Activated CD4-positive, alpha-beta T cell treated with anti-CD3 and anti-CD28 coated beads for 36 hours (primary cell): ENCODE results near the gene LST1. TPM values are rescaled to one million over a fixed set of nuclear protein-coding genes. Genes with fewer than 3 reads are reported as not detected.
"Not testable (repeated sequence)": the region's sequence is repeated elsewhere in the genome, so short reads cannot be mapped to it uniquely, and the experiment has no call there.

Experiments
- ATAC-seq: fragments of 200-7000 bp; cut with Tn5 transposase; one replicate; pipeline ENCODE4 v1.10.0; 2021; ENCODE audit warnings: mild to moderate bottlenecking, moderate library complexity
- CTCF ChIA-PET: fragments of 350-600 bp; sonication (Branson Sonifier 250); formaldehyde crosslinking; loops from one replicate; lab custom pipeline; 2021; ENCODE audit warnings: antibody characterized with exemption; lab: Charles Lee
- POLR2A ChIA-PET: fragments of 350-600 bp; sonication (Branson Sonifier 250); formaldehyde crosslinking; loops from one replicate; lab custom pipeline; 2021; ENCODE audit warnings: antibody characterized with exemption, inconsistent platforms; lab: Charles Lee
- DNase-seq: peaks from one replicate; pipeline ENCODE4 v3.0.0-alpha.2; 2020
- H3K27ac Mint-ChIP-seq: one replicate; pipeline ENCODE4 v1.8.0; 2021; ENCODE audit warnings: mixed read lengths
- H3K27me3 Mint-ChIP-seq: one replicate; pipeline ENCODE4 v1.8.0; 2021; ENCODE audit warnings: mixed read lengths
- H3K36me3 Mint-ChIP-seq: one replicate; pipeline ENCODE4 v1.8.0; 2021; ENCODE audit warnings: low read depth, mixed read lengths
- H3K4me1 Mint-ChIP-seq: one replicate; pipeline ENCODE4 v1.8.0; 2021; ENCODE audit warnings: mixed read lengths
- H3K4me3 Mint-ChIP-seq: one replicate; pipeline ENCODE4 v1.8.0; 2021; ENCODE audit warnings: mild to moderate bottlenecking, moderate library complexity, mixed read lengths
- H3K9me3 Mint-ChIP-seq: one replicate; pipeline ENCODE4 v1.8.0; 2021; ENCODE audit warnings: low read depth, mixed read lengths
- intact Hi-C, 2 experiments: fragments of 100-400 bp; cut with DNase I in 1 of 2; cut with micrococcal nuclease in 1 of 2; formaldehyde crosslinking; loops; one replicate each; pipeline versions ENCODE4 v1.14.2 to v1.15.1; 2022 to 2024; cut with DNase I, micrococcal nuclease
- total RNA-seq, 2 experiments: library from RNA; stranded (reverse); gene quantifications; one replicate each; pipeline ENCODE4 v1.2.3, GENCODE V29; 2021

The LST1 gene
- total RNA-seq, 2 experiments from 2014 or later, result 9.1 to 11.1 TPM

DNA sequence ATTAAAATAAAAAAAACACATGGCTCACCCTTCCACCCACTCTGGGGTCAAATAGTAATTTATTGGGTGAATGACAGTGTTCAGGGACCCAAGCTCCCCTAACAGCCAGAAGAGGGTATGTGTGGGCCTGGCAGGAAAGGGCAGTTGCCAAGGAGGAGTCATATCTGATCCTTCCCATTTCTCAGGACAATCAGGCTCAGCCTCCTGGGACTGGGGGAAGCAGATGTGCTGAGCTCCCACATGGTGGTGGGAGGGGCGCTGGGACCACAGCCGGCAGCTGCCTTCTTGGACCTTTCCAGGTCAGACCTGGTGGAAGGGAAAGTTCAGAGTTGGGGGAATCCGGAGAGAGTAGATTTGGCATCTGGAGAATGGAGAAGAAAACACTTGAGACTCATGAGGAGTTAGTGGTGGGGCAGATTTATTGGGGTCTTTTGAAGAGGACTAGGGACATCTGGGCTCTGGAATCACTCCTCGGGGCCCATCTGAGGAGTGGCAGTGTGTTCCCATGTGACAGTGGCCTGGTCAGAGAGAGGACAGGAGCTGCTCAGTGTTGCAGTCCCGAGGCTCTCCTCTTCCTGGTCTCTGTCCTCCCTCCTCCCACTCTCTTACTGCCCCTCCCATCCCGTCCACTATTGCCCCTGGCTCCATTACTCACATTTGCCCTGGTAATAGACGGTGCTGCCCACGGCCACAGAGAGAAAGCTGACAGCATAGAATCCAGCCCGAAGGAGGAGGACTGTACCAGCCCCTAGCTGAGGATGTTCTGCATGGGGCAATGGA, 3.0 kb downstream of the LST1 start:
- ChIA-PET POLR2A (interaction anchor here (0.6 to 1.9 kb wide), 3 partner anchors 14 to 47 kb away, joined by 3 to 7 read pairs (median 3); partner anchors contain the start of genes DDX39B and TNF), CTCF (interaction anchor here (0.8 to 28.5 kb wide), 5 partner anchors 1 to 45 kb away, joined by 3 to 873 read pairs (median 278); partner anchors contain the start of genes ATP6V1G2, LST1, LTA and LTB)
- H3K4me3 Mint-ChIP-seq, result no peak overlapping the region
- H3K27me3 Mint-ChIP-seq, result no peaks in the 10 kb centered on the region
- ATAC-seq (no peak), DNase-seq (no peak)
- H3K9me3 Mint-ChIP-seq, result no peaks in the 10 kb centered on the region
- H3K36me3 Mint-ChIP-seq, result no peaks in the 10 kb centered on the region
- intact Hi-C loops, result no loop called here
- H3K27ac Mint-ChIP-seq, result peak overlapping the region; percentile 15
- H3K4me1 Mint-ChIP-seq, result peaks cover 62% of the 10 kb centered on the region

DNA sequence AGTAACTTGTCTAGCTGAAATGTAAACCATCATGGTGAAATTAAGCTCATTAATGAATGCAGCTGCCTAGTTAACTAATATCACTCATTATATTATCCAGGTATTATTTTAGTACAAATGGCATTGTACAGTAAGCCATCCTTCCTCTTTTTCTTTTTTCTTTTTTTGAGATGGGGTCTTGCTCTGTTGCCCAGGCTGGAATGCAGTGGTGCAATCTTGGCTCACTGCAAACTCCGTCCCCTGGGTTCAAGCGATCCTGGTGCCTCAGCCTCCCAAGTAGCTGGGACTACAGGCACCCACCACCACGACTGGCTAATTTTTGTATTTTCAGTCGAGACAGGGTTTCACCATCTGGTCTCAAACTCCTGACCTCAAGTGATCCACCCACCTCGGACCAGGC, 4.6 kb downstream of the LST1 start:
- H3K27ac Mint-ChIP-seq, intact Hi-C loops, H3K4me3 Mint-ChIP-seq, H3K27me3 Mint-ChIP-seq, H3K36me3 Mint-ChIP-seq, H3K9me3 Mint-ChIP-seq, POLR2A ChIA-PET, ATAC-seq, DNase-seq: not testable (repeated sequence)
- H3K4me1 Mint-ChIP-seq, result peaks cover 56% of the 10 kb centered on the region
- CTCF ChIA-PET, result interaction anchor here (21.6 to 28.5 kb wide), 3 partner anchors 0 to 44 kb away, joined by 658 to 873 read pairs (median 873); partner anchors contain the start of genes ATP6V1G2, DDX39B, LST1 and LTA

DNA sequence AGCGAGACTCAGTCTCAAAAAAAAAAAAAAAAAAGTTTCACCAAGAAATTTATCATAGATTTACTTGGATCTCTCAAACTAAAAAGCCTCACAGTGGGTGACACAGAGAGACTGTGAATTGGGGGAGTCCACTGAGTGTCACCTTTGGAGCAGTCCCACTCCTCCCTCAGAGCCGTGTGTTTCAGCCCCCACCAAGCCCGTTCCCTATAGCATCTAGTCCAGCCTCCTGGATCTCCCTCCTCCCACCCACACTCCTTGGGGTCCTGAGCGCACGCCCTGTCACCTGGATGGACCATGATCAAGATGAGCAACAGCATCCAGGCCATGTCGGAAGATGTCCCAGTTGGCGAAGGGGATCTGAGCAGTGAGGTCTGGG, 6.3 kb downstream of the LST1 start:
- DNase-seq (no peak), ATAC-seq (no peak)
- POLR2A ChIA-PET, result interaction anchor here (0.7 to 2.0 kb wide), 5 partner anchors 17 to 51 kb away, joined by 3 to 8 read pairs (median 4); partner anchors contain the start of genes DDX39B, NFKBIL1 and TNF
- intact Hi-C loops, result no loop called here
- no peaks in the 10 kb centered on the region for H3K36me3 Mint-ChIP-seq
- CTCF ChIA-PET, result interaction anchor here (0.7 to 27.6 kb wide), 4 partner anchors 16 to 96 kb away, joined by 3 to 873 read pairs (median 380); partner anchors contain the start of genes ATP6V1G2, DDX39B, LST1 and LTA
- H3K4me3 Mint-ChIP-seq, result peak overlapping the region; percentile 3
- H3K27ac Mint-ChIP-seq, result peak overlapping the region; percentile 81
- H3K4me1 Mint-ChIP-seq, result peaks cover 53% of the 10 kb centered on the region
- H3K27me3 Mint-ChIP-seq, result no peaks in the 10 kb centered on the region
- H3K9me3 Mint-ChIP-seq, result no peaks in the 10 kb centered on the region

DNA sequence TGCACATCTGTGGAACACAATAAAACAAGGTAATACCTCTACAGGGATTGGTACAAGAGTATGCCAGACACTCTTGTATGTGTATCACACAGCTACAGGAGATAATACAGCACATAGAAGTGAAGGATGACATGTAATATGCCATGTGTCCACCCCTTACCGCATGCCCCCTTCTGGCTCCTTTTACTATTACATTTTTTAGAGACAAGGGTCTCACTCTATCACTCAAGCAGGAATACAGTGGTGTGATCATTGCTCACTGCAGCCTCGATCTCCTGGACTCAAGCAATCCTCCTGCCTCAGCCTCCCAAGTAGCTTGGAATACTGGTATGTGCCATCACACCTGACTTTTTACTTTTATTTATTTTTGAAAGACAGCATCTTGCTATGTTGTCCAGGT, 10.9 kb downstream of the LST1 start:
- Mint-ChIP-seq H3K27me3 (no peaks in the 10 kb centered on the region), H3K4me3 (no peak overlapping the region), H3K4me1 (peaks cover 46% of the 10 kb centered on the region), H3K27ac (no peak overlapping the region), H3K9me3 (no peaks in the 10 kb centered on the region), H3K36me3 (no peaks in the 10 kb centered on the region)
- ChIA-PET POLR2A (interaction anchor here (0.9 to 3.8 kb wide), 6 partner anchors 14 to 54 kb away, joined by 3 to 23 read pairs (median 5); partner anchors contain the start of genes LTB, NFKBIL1 and TNF), CTCF (interaction anchor here (0.6 to 27.6 kb wide), 14 partner anchors 10 to 906 kb away, joined by 3 to 873 read pairs (median 6); partner anchors contain the start of genes ATP6V1G2, DDX39B, LST1 and LTA)
- DNase-seq (peak; percentile 61), ATAC-seq (peak; percentile 78)
- intact Hi-C loops, result no loop called here

DNA sequence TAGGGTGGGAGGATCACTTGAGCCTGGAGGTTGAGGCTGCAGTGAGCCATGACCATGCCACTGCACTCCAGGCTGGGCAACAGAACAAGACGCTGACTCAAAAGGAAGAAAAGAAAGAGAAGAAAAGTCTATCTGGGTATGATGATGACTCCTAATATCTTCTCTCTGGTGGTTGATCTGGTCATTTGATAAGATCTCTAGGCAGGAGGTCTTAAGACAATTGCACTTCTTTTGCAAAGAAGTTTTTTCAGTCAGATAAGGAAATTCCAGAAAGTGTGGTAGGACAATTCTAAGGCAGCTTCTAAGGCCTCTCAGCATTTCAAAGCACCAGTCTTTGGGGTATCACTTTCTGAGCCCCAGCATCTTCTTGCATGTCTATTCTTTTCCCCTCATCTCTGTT, 21.2 kb downstream of the LST1 start:
- Mint-ChIP-seq H3K4me1 (no peaks in the 10 kb centered on the region), H3K9me3 (no peaks in the 10 kb centered on the region), H3K27ac (no peak overlapping the region), H3K27me3 (no peaks in the 10 kb centered on the region), H3K36me3 (no peaks in the 10 kb centered on the region), H3K4me3 (no peak overlapping the region)
- ATAC-seq (no peak), DNase-seq (no peak)
- intact Hi-C loops, result no loop called here
- ChIA-PET CTCF (interaction anchor here (1.1 to 21.6 kb wide), 3 partner anchors 9 to 60 kb away, joined by 5 to 658 read pairs (median 8); partner anchors contain the start of genes ATP6V1G2, DDX39B and NFKBIL1), POLR2A (no interaction called here)

DNA sequence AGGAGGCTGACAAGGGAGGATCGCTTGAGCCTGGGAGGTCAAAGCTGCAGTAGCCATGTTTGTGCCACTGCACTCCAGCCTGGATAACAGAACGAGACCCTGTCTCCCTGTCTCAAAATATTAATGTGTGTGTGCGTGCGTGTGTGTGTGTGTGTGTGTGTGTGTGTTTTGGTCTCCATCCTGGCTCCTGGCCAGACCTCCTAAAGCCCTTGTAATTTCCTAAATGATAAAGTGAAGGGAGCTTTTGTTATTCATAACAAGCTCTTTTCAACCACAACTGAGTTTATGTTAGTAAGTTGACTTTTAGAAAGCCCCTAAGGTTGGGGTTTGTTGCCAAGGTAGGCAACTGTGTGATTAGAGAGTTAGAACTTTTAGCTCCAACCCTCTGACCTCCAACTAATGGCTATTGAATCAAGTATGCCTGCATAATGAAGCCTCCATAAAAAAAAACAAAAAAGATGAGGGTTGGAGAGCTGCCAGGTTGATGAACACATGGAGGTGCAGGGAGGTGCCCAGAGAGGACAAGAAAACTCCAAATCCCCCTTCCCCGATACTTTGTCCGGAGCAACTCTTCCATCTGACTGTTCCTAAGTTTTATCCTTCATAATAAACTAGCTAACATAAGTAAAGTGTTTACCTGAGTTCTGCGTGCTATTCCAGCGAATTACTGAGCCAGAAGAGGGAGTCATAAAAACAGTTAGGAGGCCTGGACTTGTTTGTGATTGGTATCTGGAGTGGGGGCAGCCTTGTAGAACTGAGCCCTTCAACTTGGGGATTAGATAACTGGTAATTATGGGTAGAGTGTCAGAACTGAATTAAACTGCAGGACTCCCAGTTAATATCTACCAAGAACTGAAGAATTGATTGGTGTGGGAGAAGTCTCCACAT, 23.7 kb downstream of the LST1 start:
- CTCF ChIA-PET, result interaction anchor here (0.6 to 21.6 kb wide), 7 partner anchors 9 to 622 kb away, joined by 3 to 658 read pairs (median 7); partner anchors contain the start of genes ATP6V1G2, DDX39B, LST1 and NFKBIL1
- no peak for ATAC-seq
- H3K27ac Mint-ChIP-seq, result no peak overlapping the region
- no peak overlapping the region for H3K4me3 Mint-ChIP-seq
- no peaks in the 10 kb centered on the region for H3K27me3 Mint-ChIP-seq
- H3K36me3 Mint-ChIP-seq, result no peaks in the 10 kb centered on the region
- no peaks in the 10 kb centered on the region for H3K9me3 Mint-ChIP-seq
- no peak for DNase-seq
- intact Hi-C loops, result no loop called here
- POLR2A ChIA-PET, result no interaction called here
- H3K4me1 Mint-ChIP-seq, result peaks cover 2% of the 10 kb centered on the region

DNA sequence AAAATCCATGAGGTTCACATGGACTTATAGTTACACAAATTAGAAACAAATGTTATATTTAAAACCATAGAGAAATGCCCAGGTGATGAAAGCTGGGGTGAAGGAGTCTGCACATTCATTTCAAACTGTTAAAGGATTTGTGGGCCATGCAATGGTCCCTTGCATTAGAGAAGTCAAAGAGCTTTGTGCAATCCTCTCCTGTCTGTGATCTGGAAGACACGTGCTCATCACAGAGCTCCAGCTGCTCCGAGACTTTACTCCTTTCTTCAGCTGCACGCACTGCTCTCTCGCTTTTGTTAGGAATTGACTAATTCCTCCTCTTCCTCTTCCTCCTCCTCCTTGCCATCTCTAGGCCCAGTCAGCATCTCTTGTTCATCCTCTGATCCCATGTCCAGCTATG, 24.9 kb downstream of the LST1 start:
- H3K27me3 Mint-ChIP-seq, result no peaks in the 10 kb centered on the region
- H3K9me3 Mint-ChIP-seq, result no peaks in the 10 kb centered on the region
- H3K4me3 Mint-ChIP-seq, result no peak overlapping the region
- no peaks in the 10 kb centered on the region for H3K36me3 Mint-ChIP-seq
- intact Hi-C loops, result no loop called here
- POLR2A ChIA-PET, result interaction anchor here (0.5 to 0.6 kb wide), 2 partner anchors 9 to 83 kb away, joined by 3 read pairs; no protein-coding TSS in a partner anchor
- ATAC-seq (no peak), DNase-seq (no peak)
- H3K4me1 Mint-ChIP-seq, result peaks cover 15% of the 10 kb centered on the region
- no peak overlapping the region for H3K27ac Mint-ChIP-seq
- CTCF ChIA-PET, result interaction anchor here (0.6 to 21.6 kb wide), 7 partner anchors 13 to 167 kb away, joined by 3 to 658 read pairs (median 6); partner anchors contain the start of genes ATP6V1G2, DDX39B, LST1 and NFKBIL1

DNA sequence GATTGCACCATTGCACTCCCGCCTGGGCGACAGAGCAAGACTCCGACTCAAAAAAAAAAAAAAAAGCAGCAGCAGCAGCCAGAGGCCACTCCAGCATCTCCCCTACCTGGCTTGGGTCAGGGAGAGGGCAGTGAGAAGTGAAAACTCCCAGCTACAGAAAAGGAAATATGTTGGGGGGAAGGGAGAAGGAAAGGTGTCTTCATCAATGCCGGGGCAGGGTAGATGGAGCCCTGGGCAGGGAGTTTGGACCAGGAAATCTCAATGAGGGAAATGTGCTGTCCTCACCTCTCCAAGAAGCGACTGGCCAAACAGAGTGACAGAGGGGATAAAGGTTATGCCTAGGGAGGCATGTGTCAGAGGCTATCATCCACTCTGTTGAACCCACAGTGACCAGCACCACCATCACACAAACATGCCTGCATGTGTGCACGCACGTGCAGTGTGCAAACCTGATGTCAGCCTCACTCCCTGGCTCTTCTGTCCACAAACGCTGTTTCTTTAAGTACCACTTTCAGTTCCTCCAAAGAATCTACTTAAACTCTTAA, 28.1 kb downstream of the LST1 start:
- no peaks in the 10 kb centered on the region for H3K27me3 Mint-ChIP-seq
- H3K4me1 Mint-ChIP-seq, result peaks cover 33% of the 10 kb centered on the region
- DNase-seq, result no peak
- intact Hi-C loops, result no loop called here
- ChIA-PET POLR2A (no interaction called here), CTCF (interaction anchor here (0.6 to 4.4 kb wide), 2 partner anchors 16 to 55 kb away, joined by 3 to 22 read pairs; no protein-coding TSS in a partner anchor)
- H3K36me3 Mint-ChIP-seq, result peaks cover 4% of the 10 kb centered on the region
- no peak for ATAC-seq
- H3K27ac Mint-ChIP-seq, result no peak overlapping the region
- no peak overlapping the region for H3K4me3 Mint-ChIP-seq
- no peaks in the 10 kb centered on the region for H3K9me3 Mint-ChIP-seq

DNA sequence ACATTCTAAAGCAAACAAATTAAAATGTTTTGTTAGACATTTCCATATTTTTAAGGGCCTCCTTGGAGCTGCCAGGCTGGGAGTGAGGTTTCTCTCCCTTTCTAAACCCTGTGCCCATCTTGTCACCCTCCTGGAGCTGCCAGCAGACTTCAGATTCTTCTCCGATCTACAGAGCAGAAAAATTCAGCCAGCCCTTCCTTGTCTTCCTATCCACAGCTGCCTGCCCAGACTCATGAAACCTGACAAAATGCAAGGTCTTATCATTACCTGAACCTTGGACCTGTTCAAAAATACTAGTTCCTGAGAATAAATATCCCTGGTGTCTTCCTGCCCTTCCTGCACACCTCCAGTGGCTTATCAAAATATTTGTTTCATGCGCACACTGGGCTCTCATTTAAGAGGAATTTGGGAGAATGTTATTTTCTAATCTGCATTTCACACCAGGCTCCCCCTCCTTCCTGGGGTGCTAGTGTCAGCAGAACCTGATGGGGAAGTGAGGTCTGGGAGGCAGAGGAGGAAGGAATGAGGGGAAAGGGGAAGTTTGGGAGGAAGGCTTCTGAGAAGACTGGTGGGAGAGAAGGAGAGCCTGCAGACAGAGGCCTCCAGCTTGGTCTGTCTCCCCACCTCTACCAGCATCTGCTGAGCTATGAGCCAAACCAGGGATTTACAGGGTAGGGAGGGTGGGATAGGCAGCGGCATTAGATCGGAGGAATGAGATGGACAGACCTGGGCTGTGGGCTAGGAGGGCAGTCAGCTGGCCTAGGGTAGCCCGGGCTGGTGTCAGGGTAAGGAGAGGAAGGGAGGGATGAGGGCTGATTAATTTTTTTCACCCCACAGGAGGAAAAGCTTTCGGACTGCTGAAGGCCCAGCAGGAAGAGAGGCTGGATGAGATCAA, 28.9 kb downstream of the LST1 start, which contains the start of gene AIF1:
Gene AIF1, plus strand, starts transcription at position 551 of the 895 bp plus-strand sequence. Its CDS starts 96 bp downstream, at position 647.
- H3K27ac Mint-ChIP-seq, result peak within 1 kb of the TSS; percentile 86
- ChIA-PET CTCF (interaction anchor here (0.6 to 4.4 kb wide), 4 partner anchors 16 to 69 kb away, joined by 3 to 22 read pairs (median 4); partner anchors contain the start of gene ATP6V1G2), POLR2A (interaction anchor here (1.1 kb wide), 1 partner anchor 37 kb away, joined by 3 read pairs; the partner anchor contains the start of gene BAG6)
- no peaks in the 10 kb centered on the region for H3K9me3 Mint-ChIP-seq
- intact Hi-C loops, result no loop called here
- H3K4me1 Mint-ChIP-seq, result peaks cover 39% of the 10 kb centered on the region
- peak within 1 kb of the TSS; percentile 75 for H3K4me3 Mint-ChIP-seq
- no peaks in the 10 kb centered on the region for H3K27me3 Mint-ChIP-seq
- peaks cover 11% of the 10 kb centered on the region for H3K36me3 Mint-ChIP-seq
- no peak for ATAC-seq
- no peak for DNase-seq
